ENCODE results near the gene GNG7. TPM values are rescaled to one million over a fixed set of nuclear protein-coding genes. Genes with fewer than 3 reads are reported as not detected.
"Not testable (repeated sequence)": the region's sequence is repeated elsewhere in the genome, so short reads cannot be mapped to it uniquely, and the experiment has no call there.

GNG7 gene
- total RNA-seq, 2 experiments from 2014 or later: 1.2 to 2.2 TPM

GRCh38 chr19:2666344-2666994 is 36.0 kb downstream of the GNG7 start:
- Mint-ChIP-seq H3K4me1 (no peaks in the 10 kb centered on the region), H3K27me3 (no peaks in the 10 kb centered on the region), H3K9me3 (no peaks in the 10 kb centered on the region), H3K27ac (no peak overlapping the region), H3K4me3 (no peak overlapping the region), H3K36me3 (no peaks in the 10 kb centered on the region)
- POLR2A ChIA-PET: no interaction called here
- DNase-seq: no peak
- no peak for ATAC-seq (ENCODE audit: low read depth)

DNA sequence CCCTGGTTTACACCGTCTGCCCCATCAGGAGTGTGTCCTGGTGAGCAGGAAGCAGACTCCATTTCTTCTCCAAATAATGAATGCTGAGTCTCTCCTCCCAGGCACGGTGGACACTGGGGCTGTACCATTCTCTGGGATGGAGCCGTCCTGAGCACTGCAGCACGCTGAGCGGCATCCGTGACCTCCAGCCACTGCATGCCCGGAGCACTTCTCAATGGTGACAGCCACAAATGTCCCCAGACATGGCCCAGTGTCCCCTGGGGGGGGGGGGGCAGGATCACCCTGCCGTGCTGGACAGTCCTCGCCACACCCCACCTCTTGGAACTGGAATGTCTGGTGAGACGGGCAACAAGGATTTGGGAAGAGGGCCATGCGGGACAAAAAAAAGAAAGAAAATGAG is 37.4 kb downstream of the GNG7 start:
- Mint-ChIP-seq H3K9me3 (no peaks in the 10 kb centered on the region), H3K4me1 (no peaks in the 10 kb centered on the region), H3K4me3 (no peak overlapping the region), H3K27me3 (no peaks in the 10 kb centered on the region), H3K27ac (no peak overlapping the region), H3K36me3 (no peaks in the 10 kb centered on the region)
- ATAC-seq (ENCODE audit: low read depth) (no peak), DNase-seq (no peak)
- POLR2A ChIA-PET: no interaction called here

- H3K36me3 Mint-ChIP-seq: no peaks in the 10 kb centered on the region
- no peaks in the 10 kb centered on the region for H3K27me3 Mint-ChIP-seq
- POLR2A ChIA-PET: no interaction called here
- H3K27ac Mint-ChIP-seq: no peak overlapping the region
- no peak overlapping the region for H3K4me3 Mint-ChIP-seq
- DNase-seq (no peak), ATAC-seq (ENCODE audit: low read depth) (no peak)
- no peaks in the 10 kb centered on the region for H3K4me1 Mint-ChIP-seq
- H3K9me3 Mint-ChIP-seq: no peaks in the 10 kb centered on the region
Measured at GRCh38 chr19:2663920-2664571, 38.4 kb downstream of the GNG7 start.

DNA sequence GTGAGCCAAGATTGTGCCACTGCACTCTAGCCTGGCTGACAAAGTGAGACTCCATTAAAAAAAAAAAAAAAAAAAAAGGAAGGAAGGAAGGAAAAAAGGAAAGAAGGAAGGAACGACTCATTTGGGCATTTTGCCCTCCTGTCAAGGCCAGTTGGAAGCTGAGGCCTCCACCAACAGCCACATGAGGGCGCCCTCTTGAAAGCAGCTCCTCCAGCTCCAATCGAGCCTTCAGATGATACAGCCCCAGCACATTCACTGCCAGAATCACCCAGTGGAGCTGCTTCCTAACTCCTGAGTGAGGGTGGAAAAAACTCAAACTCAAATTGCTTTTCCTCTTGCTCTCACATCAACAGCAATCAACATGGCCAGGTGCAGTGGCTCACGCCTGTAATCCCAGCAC is 40.9 kb downstream of the GNG7 start:
- no peak overlapping the region for H3K4me3 Mint-ChIP-seq
- DNase-seq (no peak), ATAC-seq (ENCODE audit: low read depth) (no peak)
- no peaks in the 10 kb centered on the region for H3K27me3 Mint-ChIP-seq
- POLR2A ChIA-PET: interaction anchor here (0.6 to 1.4 kb wide), 3 partner anchors 13 to 757 kb away, joined by 3 to 5 read pairs (median 4); no protein-coding TSS in a partner anchor
- H3K36me3 Mint-ChIP-seq: no peaks in the 10 kb centered on the region
- H3K27ac Mint-ChIP-seq: no peak overlapping the region
- no peaks in the 10 kb centered on the region for H3K4me1 Mint-ChIP-seq
- H3K9me3 Mint-ChIP-seq: no peaks in the 10 kb centered on the region

DNA sequence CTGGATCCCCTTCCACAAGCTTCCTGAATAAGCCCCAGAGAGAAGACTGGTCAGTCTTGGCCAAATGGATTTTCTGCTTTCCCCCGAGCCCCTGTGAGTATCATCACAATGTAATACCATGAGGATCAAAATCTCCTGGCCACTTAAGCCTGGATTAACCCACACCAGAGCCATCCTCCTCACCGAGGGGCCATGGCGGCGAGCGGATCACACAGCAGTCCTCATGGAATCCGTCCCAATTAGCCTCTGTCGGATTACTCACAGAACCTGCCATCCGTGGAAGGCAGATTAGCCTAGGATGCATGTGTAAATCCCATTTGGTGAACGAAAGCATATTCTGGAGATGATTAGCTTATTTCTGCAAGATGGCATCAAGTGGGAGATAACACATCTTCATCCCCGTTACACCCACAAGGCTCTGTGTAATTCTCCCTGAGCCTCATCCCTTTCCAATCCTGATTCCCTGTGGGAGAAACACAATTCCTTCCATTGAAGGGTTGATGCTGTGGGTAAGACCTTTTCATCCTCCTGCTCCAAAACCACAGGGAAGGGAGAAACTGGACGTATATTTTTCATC is 42.5 kb downstream of the GNG7 start:
- H3K27ac Mint-ChIP-seq: no peak overlapping the region
- H3K27me3 Mint-ChIP-seq: no peaks in the 10 kb centered on the region

DNA sequence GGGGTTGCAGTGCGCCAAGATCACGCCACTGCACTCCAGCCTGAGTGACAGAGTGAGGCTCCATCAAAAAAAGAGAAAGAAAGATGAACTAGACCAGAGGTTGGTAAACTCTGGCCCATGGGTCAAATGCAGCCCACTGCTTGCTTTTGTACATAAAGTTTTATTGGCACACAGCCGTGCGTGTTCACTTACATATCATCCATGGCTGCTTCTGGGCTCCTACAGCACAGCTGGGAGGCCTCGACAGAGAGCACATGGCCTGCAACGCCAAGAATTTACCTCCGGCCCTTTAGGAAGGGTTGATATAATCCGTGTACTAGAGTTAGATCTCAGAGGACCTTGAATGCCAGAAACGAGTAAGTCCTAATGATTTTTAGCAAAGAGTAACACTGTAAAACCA is 46.0 kb downstream of the GNG7 start:
- no peak for ATAC-seq (ENCODE audit: low read depth)
- H3K4me3 Mint-ChIP-seq: no peak overlapping the region
- POLR2A ChIA-PET: no interaction called here
- no peaks in the 10 kb centered on the region for H3K4me1 Mint-ChIP-seq
- H3K9me3 Mint-ChIP-seq: no peaks in the 10 kb centered on the region
- no peaks in the 10 kb centered on the region for H3K36me3 Mint-ChIP-seq
- DNase-seq: no peak
- no peaks in the 10 kb centered on the region for H3K27me3 Mint-ChIP-seq
- no peak overlapping the region for H3K27ac Mint-ChIP-seq

More for the DNA sequence above, 42.5 kb downstream of the GNG7 start:
- no peak overlapping the region for H3K4me3 Mint-ChIP-seq
- H3K4me1 Mint-ChIP-seq: no peaks in the 10 kb centered on the region
- ATAC-seq (ENCODE audit: low read depth) (no peak), DNase-seq (no peak)
- H3K9me3 Mint-ChIP-seq: no peaks in the 10 kb centered on the region
- POLR2A ChIA-PET: no interaction called here
- H3K36me3 Mint-ChIP-seq: no peaks in the 10 kb centered on the region

- no peaks in the 10 kb centered on the region for H3K9me3 Mint-ChIP-seq
- no peaks in the 10 kb centered on the region for H3K4me1 Mint-ChIP-seq
- H3K27me3 Mint-ChIP-seq: peaks cover 2% of the 10 kb centered on the region
- no peak overlapping the region for H3K27ac Mint-ChIP-seq
- DNase-seq (no peak), ATAC-seq (ENCODE audit: low read depth) (no peak)
- POLR2A ChIA-PET: no interaction called here
- H3K36me3 Mint-ChIP-seq: no peaks in the 10 kb centered on the region
- H3K4me3 Mint-ChIP-seq: no peak overlapping the region
Measured at GRCh38 chr19:2653710-2654707, 48.5 kb downstream of the GNG7 start.

DNA sequence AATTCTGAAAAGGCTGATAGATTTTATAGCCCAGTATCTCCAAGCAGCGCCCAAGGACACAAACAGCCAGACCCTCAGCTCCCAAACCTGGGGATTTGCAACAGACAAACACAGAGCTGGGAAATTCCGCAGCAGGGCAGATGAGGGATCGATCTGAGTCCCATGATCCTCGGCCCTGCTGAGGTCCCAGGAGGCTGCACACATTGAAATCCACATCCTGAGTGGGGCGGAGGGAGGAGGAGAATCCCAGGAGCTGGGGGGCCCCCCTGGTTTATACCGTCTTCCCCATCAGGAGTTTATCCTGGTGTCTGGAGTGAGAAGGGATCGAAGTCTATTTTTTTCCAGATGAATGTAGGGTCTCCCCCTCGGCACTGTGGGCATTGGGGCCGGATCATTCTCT is 49.3 kb downstream of the GNG7 start:
- no peaks in the 10 kb centered on the region for H3K36me3 Mint-ChIP-seq
- H3K4me3 Mint-ChIP-seq: no peak overlapping the region
- no peak overlapping the region for H3K27ac Mint-ChIP-seq
- peaks cover 2% of the 10 kb centered on the region for H3K27me3 Mint-ChIP-seq
- no peaks in the 10 kb centered on the region for H3K9me3 Mint-ChIP-seq
- POLR2A ChIA-PET: no interaction called here
- no peaks in the 10 kb centered on the region for H3K4me1 Mint-ChIP-seq
- no peak for ATAC-seq (ENCODE audit: low read depth)
- DNase-seq: no peak

DNA sequence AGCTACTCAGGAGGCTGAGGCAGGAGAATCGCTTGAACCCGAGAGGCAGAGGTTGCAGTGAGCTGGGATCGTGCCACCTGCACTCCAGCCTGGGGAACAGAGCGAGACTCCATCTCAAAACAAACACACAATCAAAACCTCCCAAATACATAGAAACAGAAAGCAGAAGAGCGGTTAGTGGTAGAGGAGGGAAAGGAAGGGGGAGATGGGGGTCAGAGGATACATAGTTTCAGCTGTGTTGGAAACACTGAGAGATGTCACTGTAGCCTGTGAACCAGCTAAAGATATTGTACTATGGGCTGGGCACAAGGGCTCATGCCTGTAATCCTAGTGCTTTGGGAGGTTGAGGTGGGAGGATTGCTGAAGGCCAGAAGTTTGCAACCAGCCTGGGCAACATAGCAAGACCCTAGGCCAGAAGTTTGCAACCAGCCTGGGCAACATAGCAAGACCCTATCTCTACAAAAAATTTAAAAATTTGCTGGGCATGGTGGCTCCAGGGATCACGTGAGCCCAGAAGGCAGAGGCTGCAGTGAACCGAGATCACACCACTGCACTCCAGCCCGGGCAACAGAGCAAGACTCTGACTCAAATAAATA is 49.9 kb downstream of the GNG7 start:
- no peaks in the 10 kb centered on the region for H3K36me3 Mint-ChIP-seq
- H3K9me3 Mint-ChIP-seq: no peaks in the 10 kb centered on the region
- H3K27ac Mint-ChIP-seq: peak overlapping the region; percentile 48
- H3K27me3 Mint-ChIP-seq: peaks cover 2% of the 10 kb centered on the region
- no peaks in the 10 kb centered on the region for H3K4me1 Mint-ChIP-seq
- ATAC-seq (ENCODE audit: low read depth) (no peak), DNase-seq (no peak)
- H3K4me3 Mint-ChIP-seq: no peak overlapping the region
- POLR2A ChIA-PET: no interaction called here

DNA sequence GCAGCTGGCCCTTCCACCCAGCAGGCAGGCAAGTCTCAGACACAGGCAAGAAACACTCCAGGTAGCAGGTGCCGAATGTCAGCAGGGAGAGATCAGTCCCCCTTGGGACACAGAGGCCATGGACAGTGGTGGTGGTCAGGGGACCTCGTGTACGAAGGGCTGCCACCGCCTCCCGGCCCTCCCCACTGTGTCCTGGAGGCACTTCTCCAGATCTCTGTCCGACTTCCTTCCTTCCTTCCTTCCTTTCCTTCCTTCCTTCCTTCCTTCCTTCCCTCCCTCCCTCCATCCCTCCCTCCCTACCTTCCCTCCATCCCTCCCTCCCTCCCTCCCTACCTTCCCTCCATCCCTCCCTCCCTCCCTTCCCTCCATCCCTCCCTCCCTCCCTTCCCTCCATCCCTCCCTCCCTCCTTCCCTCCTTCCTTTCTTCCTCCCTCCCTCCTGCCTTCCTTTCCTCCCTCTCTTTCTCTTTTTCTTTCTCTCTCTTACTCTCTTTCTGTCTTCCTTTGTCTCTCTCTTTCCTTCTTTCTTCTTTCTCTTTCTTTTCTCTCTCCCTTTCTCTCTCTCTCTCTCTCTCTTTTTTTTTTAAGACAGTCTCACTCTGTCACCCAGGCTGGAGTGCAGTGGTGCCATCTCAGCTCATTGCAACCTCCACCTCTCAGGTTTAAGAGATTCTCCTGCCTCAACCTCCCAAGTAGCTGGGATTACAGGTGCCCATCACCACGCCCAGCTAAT is 51.3 kb downstream of the GNG7 start:
- H3K27me3 Mint-ChIP-seq; H3K9me3 Mint-ChIP-seq; H3K36me3 Mint-ChIP-seq; POLR2A ChIA-PET; H3K4me3 Mint-ChIP-seq; DNase-seq; ATAC-seq (ENCODE audit: low read depth); H3K4me1 Mint-ChIP-seq; H3K27ac Mint-ChIP-seq: not testable (repeated sequence)

- POLR2A ChIA-PET: no interaction called here
- ATAC-seq (ENCODE audit: low read depth): no peak
Measured at GRCh38 chr19:2650515-2650914, 52.0 kb downstream of the GNG7 start.

GRCh38 chr19:2648528-2648937 is 54.0 kb downstream of the GNG7 start:
- no peaks in the 10 kb centered on the region for H3K9me3 Mint-ChIP-seq
- H3K4me3 Mint-ChIP-seq: no peak overlapping the region
- POLR2A ChIA-PET: interaction anchor here (0.6 to 1.3 kb wide), 5 partner anchors 14 to 317 kb away, joined by 3 to 4 read pairs (median 3); no protein-coding TSS in a partner anchor
- no peaks in the 10 kb centered on the region for H3K36me3 Mint-ChIP-seq
- no peak overlapping the region for H3K27ac Mint-ChIP-seq
- ATAC-seq (ENCODE audit: low read depth) (peak; percentile 83), DNase-seq (peak; percentile 82)
- H3K4me1 Mint-ChIP-seq: no peaks in the 10 kb centered on the region
- H3K27me3 Mint-ChIP-seq: peaks cover 2% of the 10 kb centered on the region

More at GRCh38 chr19:2650515-2650914, 52.0 kb downstream of the GNG7 start:
- Mint-ChIP-seq H3K27ac (no peak overlapping the region), H3K4me3 (no peak overlapping the region), H3K36me3 (no peaks in the 10 kb centered on the region), H3K27me3 (peaks cover 2% of the 10 kb centered on the region), H3K9me3 (no peaks in the 10 kb centered on the region), H3K4me1 (no peaks in the 10 kb centered on the region)
- no peak for DNase-seq
